Stimulated activated CD4-positive, alpha-beta T cell treated with anti-CD3 and anti-CD28 coated beads, Interleukin-15, amount 100 ng/mL, for 24 hours (primary cell): ENCODE results near the gene MAD1L1.
"Not testable (repeated sequence)": the region's sequence is repeated elsewhere in the genome, so short reads cannot be mapped to it uniquely, and the experiment has no call there.

Experiments used
- DNase-seq: peaks from one replicate; pipeline ENCODE4 v3.0.0-alpha.2; 2020

The MAD1L1 gene

DNA sequence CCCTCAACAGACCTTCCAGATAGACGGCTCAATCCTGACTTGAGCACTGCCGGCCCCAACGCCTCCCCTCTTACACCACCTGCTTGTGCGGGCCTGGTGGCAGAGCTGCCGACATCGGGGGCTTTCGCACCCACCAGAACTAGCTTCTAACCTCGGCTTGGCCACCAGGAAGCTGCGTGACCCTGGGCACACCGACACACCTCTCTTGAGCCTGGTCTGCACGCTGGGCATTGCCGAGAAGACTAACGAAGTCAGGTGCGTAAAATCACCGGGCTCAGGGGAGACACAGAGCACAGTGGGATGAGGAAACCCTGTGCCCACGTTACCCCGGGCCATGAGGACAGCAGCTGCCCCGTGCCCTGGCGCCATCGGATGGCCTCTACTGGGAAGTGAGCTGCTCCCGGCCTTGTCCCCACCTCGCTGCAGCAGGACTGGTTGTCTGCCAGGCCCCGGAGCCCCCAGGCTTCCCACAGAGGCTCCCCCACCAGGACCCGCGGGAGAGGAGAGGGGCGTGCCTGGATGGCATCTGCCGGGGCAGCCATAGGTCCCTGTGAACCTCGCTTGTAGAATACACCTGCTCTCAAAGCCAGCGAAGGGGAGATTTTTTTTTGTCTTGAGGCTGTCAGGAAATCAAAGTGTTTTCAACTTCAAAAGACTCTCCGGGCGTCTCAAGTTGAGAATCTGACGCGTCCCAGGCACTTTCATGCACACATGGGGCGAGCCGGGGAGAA, 408.4 kb downstream of the MAD1L1 start:
- DNase-seq, result peak; percentile 66

- DNase-seq, result no peak
Observed at GRCh38 chr7:1823376-1824150, 409.2 kb downstream of the MAD1L1 start.

GRCh38 chr7:1819259-1819841, 413.4 kb downstream of the MAD1L1 start:
- DNase-seq, result peak; percentile 45

DNA sequence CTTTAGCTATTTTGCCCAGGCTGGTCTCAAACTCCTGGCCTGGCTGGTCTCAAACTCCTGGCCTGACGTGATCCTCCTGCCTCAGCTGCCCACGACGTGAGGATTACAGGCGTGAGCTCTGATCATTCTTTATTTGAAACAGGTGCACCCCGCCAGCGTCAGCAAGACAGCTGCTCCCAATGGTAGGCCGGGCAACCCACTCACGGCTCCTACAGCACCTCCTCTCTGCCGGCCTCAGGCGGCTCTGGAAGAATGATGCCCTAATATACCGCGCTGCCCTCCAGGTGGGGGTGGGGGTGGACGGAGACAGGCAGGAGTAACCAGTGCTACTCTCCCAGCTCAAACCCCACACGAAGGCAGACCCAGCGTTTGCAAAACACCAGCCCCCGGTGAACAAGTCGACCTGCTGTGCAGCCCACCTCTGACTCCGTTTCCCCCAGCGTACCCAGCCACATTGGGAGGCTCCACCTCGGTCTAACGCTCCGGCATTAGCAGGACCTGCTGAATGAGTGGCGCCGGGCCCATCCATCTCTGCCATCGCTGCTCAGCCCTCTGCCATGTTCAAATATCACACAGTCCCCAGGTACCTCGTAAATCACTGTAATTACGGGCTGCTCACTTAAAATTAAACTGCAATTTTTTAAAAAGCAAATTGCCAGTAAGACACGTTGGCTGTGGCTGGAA, 414.0 kb downstream of the MAD1L1 start:
- DNase-seq, result no peak

GRCh38 chr7:1817061-1817712, 415.6 kb downstream of the MAD1L1 start:
- DNase-seq, result no peak

GRCh38 chr7:1816451-1816850, 416.3 kb downstream of the MAD1L1 start:
- DNase-seq, result not testable (repeated sequence)

DNA sequence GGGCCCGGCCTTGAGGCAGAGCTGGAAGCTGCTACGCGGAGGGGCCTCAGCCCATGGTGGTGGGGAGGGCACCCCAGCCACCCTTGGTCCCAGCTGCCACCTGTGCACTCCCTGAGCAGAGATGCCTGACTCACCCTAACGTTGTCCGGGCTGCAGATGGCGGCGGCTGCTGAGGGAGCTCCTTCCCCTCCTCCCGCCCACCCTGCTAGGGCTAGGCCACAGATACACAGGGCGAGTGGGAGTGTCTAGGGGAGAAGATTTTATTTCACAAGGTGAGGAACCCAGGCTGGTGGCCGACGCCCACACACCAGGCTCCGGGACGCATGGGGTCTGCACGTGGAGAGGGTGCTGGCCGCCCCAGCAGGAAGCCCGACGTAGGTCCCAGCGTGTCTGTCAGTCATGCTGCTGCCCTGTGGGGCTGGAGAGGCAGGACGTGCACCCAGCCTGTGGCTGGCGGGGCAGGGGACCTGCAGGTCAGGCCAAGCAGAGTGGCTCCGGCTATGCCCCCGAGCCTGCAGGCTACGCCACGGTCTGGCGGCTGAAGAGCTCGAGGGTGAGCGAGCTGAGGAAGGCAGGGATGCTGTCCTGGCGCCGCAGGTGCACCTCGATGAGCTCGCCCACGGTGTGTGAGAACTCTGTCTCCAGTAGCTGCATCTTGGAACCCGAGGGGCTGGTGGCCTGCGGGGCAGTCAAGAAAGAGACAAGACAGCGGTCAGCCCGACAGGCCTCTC, 417.0 kb downstream of the MAD1L1 start:
- DNase-seq, result not testable (repeated sequence)

- DNase-seq, result no peak
Observed at GRCh38 chr7:1815051-1815481, 417.7 kb downstream of the MAD1L1 start.

DNA sequence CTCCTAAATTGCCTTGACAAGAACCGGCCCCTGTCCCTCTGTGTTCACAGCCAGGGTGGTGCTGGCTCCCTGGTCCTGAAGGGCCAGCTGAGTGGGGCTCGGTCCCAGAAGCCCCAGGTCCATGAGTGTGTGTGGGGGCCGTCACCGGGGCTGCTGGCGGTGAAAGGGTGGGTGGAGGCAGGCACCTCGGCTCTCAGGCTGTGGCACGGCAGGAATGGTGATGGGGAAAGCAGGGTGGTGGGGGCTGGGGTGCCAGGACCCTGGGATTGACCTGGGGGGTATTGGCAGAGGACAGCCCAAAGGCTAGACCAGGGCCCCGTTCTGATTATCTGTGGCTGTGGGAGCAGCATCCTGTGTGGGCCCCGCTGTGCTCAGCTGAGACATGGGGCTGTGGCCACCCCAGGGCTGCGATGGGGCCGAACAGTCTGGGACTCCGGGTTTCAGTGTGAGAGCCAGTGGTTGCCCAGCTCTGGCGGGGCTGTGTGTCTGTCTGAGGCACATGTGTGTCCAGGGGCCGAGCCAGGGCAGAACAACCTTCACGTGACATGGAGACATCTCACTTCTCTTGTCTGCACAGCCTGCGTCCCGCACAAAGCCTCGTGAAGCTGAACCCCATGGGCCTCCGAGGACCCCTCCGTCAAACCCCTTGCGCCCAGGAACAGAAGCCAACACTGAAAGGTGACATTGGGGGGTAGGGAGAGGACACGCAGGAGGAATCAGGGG, 418.5 kb downstream of the MAD1L1 start:
- no peak for DNase-seq

DNA sequence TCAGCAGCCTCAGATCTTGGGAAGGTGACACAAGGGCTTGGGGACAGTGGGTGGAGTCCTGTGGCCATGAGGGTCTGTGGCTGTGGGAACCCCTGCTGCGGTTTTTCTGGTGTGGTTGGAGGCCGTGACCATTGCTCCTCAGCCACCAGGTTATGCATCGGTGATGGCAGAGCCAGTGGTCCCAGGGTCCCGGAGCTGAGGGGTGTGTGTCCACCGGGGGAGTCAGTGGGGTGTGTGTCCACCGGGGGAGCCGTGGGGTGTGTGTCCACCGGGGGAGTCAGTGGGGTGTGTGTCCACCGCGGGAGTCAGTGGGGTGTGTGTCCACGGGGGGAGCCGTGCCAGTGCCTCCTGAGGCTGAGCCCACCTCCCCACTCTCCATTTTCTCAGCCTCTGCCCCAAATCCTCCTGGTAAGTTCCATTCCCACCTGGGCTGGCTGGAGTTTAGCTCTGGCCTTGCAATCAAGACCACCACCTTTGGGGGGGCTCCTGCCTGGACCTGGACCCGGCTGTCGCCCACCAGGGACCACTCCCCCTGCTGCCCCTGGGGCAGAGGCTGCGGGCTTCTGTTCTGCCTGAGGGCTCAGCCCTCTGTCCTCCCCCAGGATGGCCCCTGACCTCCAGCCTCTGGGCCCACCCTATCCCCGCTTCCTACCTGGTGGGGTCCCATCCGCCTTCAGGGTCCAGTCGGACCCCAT, 419.2 kb downstream of the MAD1L1 start:
- DNase-seq, result no peak

GRCh38 chr7:1812509-1813393, 420.0 kb downstream of the MAD1L1 start:
- no peak for DNase-seq

- DNase-seq, result no peak
Observed at GRCh38 chr7:1811850-1812508, 420.8 kb downstream of the MAD1L1 start.

DNA sequence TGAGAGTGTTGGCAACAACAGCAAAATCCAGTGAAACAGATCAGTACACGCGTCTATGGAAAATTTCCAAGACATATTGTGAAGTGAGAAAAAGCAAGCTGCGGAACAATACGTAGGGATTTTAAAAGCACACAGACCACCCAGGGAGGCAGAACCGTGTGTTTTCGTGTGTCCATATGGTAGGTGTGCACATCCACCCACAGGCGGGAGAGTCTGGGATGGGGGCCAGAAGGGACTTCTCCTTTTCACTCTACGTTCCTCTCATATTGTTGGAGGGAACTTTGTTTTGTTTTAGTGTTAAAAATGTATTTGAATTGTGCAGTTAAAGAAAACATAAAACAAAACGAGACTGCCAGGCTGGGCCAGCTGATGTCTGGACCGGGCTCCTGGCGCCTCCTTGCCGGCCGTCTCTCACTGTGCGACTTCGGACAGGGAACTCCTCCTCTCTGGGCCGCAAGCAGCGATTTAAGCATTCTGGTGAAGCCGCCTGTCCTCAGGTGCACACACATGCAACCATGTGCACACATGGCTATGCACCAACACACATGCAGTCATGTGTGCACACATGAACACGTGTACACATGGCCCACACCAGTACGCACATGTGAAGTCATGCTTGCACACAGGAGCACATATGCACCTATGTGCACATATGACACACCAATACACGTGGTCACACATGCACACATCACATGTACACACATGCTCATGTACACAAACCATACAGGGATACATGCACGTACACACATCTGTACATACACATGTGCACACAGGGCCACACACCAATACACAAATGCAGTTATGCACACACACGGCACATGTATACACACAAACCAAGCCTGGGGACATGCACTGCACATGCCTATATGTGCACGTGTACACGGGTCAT, 421.5 kb downstream of the MAD1L1 start:
- no peak for DNase-seq

DNA sequence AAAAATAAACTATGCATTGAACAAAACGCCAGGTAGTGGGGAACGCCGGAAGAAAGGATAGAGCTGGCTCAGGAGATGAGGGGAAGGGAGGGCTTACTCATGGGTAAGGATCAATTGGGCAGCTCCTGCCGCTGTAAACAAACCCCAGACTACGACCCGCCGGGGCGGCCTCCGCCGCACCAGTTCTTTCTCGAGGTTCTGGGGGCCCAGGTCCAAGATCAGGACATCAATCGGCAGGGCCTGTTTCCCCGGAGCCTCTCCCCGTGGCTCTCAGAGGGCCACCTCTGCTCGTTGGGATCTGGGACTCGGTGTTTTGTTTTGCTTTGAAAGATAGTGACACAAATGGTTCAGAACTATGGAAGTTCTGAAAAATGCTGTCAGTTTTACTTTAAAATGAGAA, 422.2 kb downstream of the MAD1L1 start:
- DNase-seq, result no peak

GRCh38 chr7:1809601-1810258, 423.0 kb downstream of the MAD1L1 start:
- no peak for DNase-seq

DNA sequence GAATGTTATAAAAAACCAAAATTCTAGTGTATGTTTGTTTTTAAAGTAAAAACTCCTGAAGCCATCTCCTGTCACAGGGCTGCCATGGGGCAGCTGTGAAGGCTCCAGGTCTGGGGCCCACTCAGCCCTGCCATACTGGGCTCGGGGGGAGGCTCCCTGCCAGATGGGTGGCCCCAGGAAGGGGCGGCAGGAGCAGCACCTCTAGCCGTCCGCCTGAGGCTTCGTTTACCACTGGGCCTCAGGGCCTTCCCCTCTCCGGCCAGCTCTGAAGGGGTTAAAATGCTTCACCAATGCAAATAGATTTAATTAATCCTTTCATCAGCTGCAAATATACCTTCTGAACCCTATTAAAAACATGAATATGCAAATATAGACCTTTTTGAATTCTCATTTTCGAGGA, 423.7 kb downstream of the MAD1L1 start:
- no peak for DNase-seq

- no peak for DNase-seq
Observed at GRCh38 chr7:1807821-1808600, 424.7 kb downstream of the MAD1L1 start.
